ENCODE results near the gene IFTAP.

DNA sequence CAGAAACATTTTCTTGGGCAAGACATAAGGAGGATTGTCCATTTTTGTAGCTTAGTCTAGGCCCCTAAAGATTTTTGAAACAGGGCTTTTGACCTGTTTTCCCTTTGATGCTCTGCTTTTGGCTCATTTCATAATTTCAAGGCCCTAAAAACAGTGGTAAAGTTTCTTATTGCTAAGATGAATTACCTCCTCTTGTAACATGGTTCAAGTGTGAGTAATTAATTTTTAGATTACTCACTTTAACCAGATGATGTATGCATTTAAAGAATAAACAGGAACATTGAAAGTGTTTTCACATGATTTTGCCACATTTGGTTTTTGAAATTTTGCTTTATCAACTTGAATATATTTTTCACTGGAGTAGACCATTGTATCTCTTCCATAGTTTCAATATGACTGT is 2.6 kb downstream of the IFTAP start:
- TF ChIP-seq CTCF (conservative IDR thresholded peaks at IDR 0.05; ENCODE audit: low read depth, low read length) (no peak), EZH2 (IDR thresholded peaks at IDR 0.05; ENCODE audit: borderline replicate concordance, low read depth, low read length, poor library complexity, severe bottlenecking) (no peak)
